HS-27A (cell line): ENCODE results near the gene ARHGEF19.
A peak's percentile ranks its signal among the peaks of the same experiment; 100 is the strongest.
"Not testable (repeated sequence)": the region's sequence is repeated elsewhere in the genome, so short reads cannot be mapped to it uniquely, and the experiment has no call there.

Experiments
- DNase-seq: peaks from one replicate; pipeline ENCODE4 v3.0.0-alpha.2; 2012; ENCODE audit warnings: low read depth, missing footprints

ARHGEF19 gene

GRCh38 chr1:16181887-16182719, 30.3 kb downstream of the ARHGEF19 start:
- DNase-seq = peak; percentile 93

DNA sequence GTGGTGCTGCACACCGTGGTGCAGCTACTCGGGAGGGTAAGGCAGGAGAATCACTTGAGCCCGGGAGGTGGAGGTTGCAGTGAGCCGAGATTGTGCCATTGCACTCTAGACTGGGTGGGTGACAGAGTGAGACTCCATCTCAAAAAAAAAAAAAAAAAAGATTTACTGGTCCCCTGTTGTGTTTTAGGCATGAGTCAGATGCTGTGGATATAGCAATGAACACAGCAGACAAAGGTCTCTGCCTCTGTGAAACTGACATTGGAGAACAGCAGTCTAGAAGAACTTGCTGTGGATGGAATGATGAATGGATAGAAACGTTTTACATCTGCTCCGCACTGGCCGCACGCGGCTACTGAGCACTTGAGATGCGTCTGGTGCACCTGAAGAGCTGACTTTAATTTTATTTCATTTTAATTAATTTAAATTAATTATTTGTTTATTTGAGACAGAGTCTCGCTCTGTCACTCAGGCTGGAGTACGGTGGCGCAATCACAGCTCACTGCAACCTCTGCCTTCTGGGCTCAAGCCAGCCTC, 32.1 kb downstream of the ARHGEF19 start:
- DNase-seq = no peak

- no peak for DNase-seq
Measured at GRCh38 chr1:16178596-16179497, 33.6 kb downstream of the ARHGEF19 start.

- no peak for DNase-seq
Measured at GRCh38 chr1:16177306-16177705, 35.1 kb downstream of the ARHGEF19 start.

GRCh38 chr1:16176653-16177052, 35.8 kb downstream of the ARHGEF19 start:
- no peak for DNase-seq

- DNase-seq = no peak
Measured at GRCh38 chr1:16175610-16176553, 36.6 kb downstream of the ARHGEF19 start.

DNA sequence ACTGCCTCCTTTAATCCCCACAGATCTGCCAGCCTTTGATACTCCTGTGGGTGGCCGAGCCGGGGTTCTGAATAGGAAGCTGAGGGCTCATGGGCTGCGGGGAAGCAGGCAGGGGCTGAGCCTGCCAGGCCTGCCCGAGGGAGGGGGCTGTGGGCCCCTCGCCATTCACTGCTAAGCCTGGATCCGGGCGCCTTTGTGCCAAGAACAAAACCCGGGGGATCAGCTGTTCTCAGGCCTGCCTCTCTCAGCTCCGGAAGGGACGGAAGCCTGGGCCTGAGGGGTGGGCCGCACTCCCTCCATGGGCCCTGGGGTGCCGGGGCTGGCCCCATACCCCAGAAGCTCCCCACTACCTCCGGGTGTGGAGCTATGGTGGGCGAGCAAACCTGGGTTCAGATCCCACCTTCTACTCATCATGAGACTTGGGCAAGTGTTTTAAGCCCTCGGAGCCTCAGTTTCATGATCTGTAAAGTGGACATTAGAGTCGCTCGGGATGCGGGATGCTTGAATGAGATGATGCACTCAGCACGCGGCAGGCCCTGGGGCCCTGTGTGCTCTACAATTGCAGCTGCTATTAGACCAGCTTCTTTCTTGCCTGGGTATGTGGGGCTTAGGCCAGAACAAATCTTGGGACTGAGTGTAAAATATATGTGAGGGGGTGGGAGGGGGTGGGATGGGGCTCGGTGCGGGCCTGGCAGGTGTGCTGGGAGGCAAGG, 37.4 kb downstream of the ARHGEF19 start:
- no peak for DNase-seq

- DNase-seq = no peak
Measured at GRCh38 chr1:16174261-16174868, 38.1 kb downstream of the ARHGEF19 start.

GRCh38 chr1:16173447-16174260, 38.8 kb downstream of the ARHGEF19 start:
- peak; percentile 91 for DNase-seq

DNA sequence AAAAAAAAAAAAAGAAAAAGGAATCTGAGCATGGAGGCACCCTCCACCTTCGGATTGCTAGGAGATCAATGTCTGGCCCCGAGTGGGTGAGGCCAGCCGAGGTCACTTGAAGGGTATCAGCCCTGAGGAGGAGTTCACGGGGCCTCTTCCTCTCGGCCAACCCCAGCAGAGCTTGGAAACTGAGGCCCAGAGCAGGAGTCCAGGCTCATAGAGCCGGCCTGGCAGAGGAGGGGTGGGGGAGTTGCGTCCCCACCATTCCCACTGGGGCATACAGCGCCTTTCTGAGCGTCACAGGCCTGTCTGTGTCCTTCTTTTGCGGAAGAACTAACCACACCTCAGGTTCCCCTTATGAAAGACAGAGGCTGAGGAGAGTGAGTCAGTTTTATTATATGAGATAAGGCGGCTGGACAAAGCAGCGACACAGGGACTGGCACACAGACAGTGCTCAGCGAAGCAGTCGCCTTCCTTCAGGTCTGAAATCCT, 39.4 kb downstream of the ARHGEF19 start:
- DNase-seq = peak; percentile 76

GRCh38 chr1:16172218-16172830, 40.1 kb downstream of the ARHGEF19 start:
- DNase-seq = no peak

GRCh38 chr1:16171314-16172151, 40.9 kb downstream of the ARHGEF19 start:
- DNase-seq = no peak

GRCh38 chr1:16170283-16170673, 42.2 kb downstream of the ARHGEF19 start:
- no peak for DNase-seq

DNA sequence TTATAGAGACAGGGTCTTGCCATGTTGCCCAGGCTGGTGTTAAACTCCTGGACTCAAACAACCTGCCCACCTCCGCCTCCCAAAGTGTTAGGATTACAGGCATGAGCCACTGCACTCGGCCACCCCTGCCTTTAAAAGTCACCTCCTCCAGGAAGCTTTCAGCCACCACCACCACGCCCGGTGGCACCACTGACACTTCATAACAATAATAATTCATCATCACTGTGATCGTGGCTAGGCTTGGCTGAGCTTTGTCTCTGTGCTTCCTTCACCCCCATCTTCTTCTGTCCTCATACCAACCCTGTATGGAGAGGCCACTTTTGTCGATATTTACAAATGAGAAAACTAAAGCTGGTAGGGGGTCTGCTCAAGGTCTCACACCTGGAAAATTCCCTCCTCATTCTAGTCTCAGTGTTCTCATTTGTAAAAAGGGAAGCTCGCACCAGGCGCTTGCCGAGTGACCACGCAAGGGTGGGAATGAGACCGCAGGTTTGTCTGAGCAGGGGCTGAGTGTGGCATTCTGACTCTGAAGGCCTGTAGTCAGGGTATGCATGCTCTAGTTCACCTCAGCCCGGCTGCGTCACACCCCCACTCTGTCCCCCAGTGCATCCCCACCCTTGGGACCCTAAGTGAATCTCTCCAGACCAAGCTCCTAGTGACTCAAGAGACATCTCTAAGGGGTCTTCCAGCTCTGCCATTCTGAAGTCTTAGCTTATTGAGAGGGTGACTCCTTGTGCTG, 43.7 kb downstream of the ARHGEF19 start:
- no peak for DNase-seq

DNA sequence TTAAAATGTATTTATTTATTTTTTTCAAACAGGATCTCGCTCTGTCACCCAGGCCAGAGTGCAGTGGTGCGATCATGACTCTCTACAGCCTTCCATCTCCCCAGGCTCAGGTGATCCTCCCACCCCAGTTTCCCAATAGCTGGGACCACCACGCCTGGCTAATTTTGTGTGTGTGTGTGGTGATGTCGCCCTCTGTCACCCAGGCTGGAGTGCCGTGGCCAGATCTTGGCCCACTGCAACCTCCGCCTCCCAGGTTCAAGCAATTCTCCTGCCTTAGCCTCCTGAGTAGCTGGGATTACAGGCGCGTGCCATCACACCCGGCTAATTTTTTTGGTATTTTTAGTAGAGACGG, 44.3 kb downstream of the ARHGEF19 start:
- not testable (repeated sequence) for DNase-seq

DNA sequence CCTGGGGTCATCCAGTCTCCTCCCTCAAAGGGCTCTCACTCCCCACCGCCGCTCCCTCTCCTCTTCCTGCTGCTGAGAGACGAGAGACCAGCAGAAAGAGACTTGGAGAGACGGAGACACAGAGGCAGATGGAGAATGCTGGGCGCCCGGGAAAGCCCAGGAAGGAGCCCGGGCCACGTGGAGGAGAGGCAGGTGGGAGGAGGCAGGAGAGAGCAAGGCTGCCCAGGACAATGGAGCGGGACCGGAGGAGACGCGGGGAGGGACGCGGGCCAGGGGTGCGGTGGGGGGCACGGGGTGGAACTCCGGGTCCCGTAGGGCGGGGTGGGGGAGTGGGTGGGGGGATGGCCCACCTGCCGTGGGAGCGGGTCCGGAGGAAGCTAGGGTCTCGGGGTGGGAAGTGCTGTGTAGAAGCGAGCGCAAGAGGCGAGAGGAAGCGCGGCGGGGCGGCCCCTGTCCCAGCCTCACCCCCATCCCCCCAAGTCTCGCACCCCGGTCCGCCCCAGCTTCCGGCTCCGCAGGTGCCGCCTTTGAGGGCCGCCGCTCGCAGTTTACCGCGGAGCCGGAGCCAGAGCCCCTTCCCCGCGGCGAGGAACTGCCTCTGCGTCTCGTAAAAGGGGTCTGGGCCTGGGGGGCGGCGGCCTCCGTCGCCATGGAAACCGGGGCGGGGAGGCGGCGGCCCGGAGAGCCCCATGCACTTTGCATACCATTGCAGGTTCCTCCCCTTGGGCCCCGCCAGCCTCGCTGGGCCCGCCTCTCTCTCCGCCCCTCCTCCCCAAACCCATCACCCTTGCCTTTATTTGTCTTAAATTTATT, 44.9 kb downstream of the ARHGEF19 start:
- DNase-seq = no peak

DNA sequence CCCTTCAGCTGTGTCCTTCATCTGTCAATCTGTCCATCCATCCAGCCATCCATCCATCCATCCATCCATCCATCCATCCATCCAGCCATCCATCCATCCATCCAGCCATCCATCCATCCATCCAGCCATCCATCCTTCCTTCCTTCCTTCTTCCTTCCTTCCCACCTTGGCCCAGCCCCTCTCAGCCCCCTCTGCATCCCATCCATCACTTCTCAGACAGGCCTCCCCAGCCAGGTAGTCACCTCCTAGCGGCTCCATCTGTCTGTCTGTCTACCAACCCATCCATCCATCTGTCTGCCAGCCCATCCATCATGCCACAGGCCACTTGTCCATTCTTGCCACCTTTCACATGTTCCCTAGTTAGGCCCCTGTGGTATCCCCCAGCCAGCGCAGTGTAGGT, 46.3 kb downstream of the ARHGEF19 start:
- no peak for DNase-seq
